ENCODE data around the gene LCE2D. TPM values are rescaled to one million over a fixed set of nuclear protein-coding genes. Genes with fewer than 3 reads are reported as not detected.

Gene LCE2D
- not detected for total RNA-seq
- polyA plus RNA-seq: not detected
- total RNA-seq: 0 reads per million in 6 experiments

- Mint-ChIP-seq H3K4me3 (no peak within 1 kb of the TSS), H3K4me1 (no peaks in the 10 kb centered on the region), H3K9me3 (peaks cover 0 to 2% (median 0%) of the 10 kb centered on the region in 9 donors), H3K27me3 (peaks cover 13 to 40% (median 23%) of the 10 kb centered on the region in 5 donors), H3K36me3 (no peaks in the 10 kb centered on the region), H3K27ac (no peak within 1 kb of the TSS)
- no peak for DNase-seq
- ATAC-seq: no peak
- POLR2A ChIA-PET: no interaction called here
Measured at GRCh38 chr1:152663098-152663497, at the start of gene LCE2D. Gene LCE2D (plus strand): TSS chr1:152663380. CDS start chr1:152664106, 726 bp downstream.

DNA sequence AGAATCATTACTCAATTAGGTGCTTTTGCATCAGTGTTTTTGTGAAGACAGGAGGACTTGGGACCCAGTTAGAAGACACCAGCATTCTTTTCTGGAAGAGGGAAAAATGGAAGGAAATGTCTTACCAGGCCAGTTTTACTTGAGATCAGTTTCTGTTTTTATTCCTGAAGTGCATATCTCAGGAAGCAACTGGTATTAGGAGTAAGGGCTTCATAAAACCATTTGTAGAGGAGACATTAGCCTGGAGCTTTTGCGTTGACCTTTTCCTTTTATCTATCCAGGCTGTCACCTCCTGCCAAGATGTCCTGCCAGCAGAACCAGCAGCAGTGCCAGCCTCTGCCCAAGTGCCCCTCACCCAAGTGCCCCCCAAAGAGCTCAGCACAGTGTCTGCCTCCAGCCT, 49.7 kb upstream of the LCE2D start, which contains the start of gene LCE3B:
LCE3B (plus strand) TSS at position 301 of the 400 bp plus-strand sequence; CDS start at position 301, 0 bp downstream.
- Mint-ChIP-seq H3K36me3 (peaks cover 0 to 3% (median 0%) of the 10 kb centered on the region in 3 donors), H3K27me3 (peaks cover 0 to 21% (median 9%) of the 10 kb centered on the region in 5 donors), H3K9me3 (peaks cover 0 to 12% (median 6%) of the 10 kb centered on the region in 9 donors), H3K4me1 (no peaks in the 10 kb centered on the region), H3K27ac (peak within 1 kb of the TSS in 1 of 10 donors; percentile 18), H3K4me3 (no peak within 1 kb of the TSS)
- DNase-seq (no peak), ATAC-seq (no peak)
- POLR2A ChIA-PET: no interaction called here

DNA sequence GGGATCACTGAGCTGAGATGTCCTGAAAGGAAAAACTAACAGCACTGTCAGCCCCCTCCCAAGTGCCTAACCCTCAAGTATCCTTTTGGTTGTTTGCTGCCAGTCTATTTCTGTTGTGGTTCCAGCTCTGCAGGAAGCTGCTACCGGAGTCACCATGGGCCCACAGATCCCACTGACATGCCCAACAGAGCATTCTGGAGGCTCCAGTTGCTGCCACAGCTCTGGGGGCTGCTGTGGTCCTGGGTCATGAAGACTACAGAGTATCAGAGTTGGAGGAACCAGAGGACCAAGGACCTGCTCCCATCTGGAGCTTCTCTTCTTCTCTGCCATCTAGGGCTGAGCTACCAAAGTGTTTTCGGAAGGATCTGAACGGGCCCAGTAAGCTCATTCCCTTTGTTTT, 41.2 kb upstream of the LCE2D start:
- no peak overlapping the region for H3K27ac Mint-ChIP-seq
- DNase-seq: no peak

DNA sequence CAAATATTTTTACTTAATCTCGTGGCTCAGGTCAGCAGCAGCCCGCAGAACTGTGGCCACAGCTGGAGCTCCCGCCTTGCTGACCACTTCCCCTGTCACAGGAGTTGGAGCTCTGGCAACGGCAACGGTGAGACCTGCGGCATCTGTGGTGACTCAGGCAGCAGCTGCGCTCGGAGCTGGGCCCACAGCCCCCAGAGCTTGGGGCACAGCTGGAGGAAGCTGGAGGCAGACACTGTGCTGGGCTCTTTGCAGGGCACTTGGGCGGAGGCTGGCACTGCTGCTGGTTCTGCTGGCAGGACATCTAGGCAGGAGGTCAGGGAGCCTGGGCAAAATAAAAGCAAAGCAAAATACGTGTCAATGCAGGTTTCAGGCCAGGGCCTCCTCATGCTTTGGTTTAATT, 40.4 kb upstream of the LCE2D start, which contains the start of gene LCE3A:
LCE3A (minus strand) TSS at position 301 of the 400 bp plus-strand sequence; CDS start at position 301, 0 bp downstream.
- POLR2A ChIA-PET: no interaction called here
- Mint-ChIP-seq H3K27me3 (peaks cover 13 to 30% (median 27%) of the 10 kb centered on the region in 5 donors), H3K36me3 (peaks cover 0 to 12% (median 0%) of the 10 kb centered on the region in 3 donors), H3K27ac (peak within 1 kb of the TSS in 1 of 10 donors; percentile 35), H3K4me1 (peaks cover 0 to 5% (median 2%) of the 10 kb centered on the region in 4 donors), H3K4me3 (peak within 1 kb of the TSS in 1 of 10 donors; percentile 21), H3K9me3 (peaks cover 0 to 19% (median 15%) of the 10 kb centered on the region in 9 donors)
- DNase-seq (no peak), ATAC-seq (no peak)

More for the DNA sequence above, 41.2 kb upstream of the LCE2D start:
- Mint-ChIP-seq H3K9me3 (peaks cover 0 to 24% (median 18%) of the 10 kb centered on the region in 9 donors), H3K36me3 (peaks cover 0 to 12% (median 0%) of the 10 kb centered on the region in 3 donors), H3K4me3 (no peak overlapping the region), H3K4me1 (peaks cover 0 to 5% (median 2%) of the 10 kb centered on the region in 4 donors), H3K27me3 (peaks cover 10 to 23% (median 19%) of the 10 kb centered on the region in 5 donors)
- POLR2A ChIA-PET: no interaction called here
- no peak for ATAC-seq

GRCh38 chr1:152623203-152623844, 39.9 kb upstream of the LCE2D start:
- POLR2A ChIA-PET: no interaction called here
- H3K27me3 Mint-ChIP-seq: peaks cover 13 to 36% (median 29%) of the 10 kb centered on the region in 5 donors
- H3K36me3 Mint-ChIP-seq: peaks cover 0 to 11% (median 0%) of the 10 kb centered on the region in 3 donors
- peaks cover 0 to 16% (median 10%) of the 10 kb centered on the region in 9 donors for H3K9me3 Mint-ChIP-seq
- DNase-seq (no peak), ATAC-seq (no peak)
- H3K27ac Mint-ChIP-seq: peak overlapping the region in 1 of 10 donors; percentile 35
- H3K4me3 Mint-ChIP-seq: no peak overlapping the region
- H3K4me1 Mint-ChIP-seq: peaks cover 0 to 5% (median 2%) of the 10 kb centered on the region in 4 donors

DNA sequence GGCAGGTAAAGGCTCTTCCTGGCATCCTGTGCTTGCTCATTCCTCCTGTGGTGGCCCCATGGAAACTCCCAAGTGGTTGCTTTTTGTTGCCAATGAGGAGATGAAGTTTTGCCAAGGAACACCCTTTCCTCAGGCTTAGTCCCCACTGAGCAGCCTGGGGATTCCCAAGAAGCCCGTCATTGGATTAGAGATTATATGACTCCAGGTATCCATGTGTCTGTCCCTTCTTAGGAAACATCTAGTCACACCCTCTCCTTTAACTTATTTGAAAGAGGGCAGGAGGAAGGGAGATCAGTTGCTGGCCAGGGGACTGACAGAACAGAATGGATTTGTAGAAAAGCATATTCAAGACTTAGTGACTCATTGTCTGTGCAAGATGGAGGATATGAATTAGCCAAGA, 36.4 kb upstream of the LCE2D start:
- POLR2A ChIA-PET: no interaction called here
- peaks cover 15 to 63% (median 42%) of the 10 kb centered on the region in 5 donors for H3K27me3 Mint-ChIP-seq
- H3K9me3 Mint-ChIP-seq: peaks cover 0 to 7% (median 0%) of the 10 kb centered on the region in 9 donors
- H3K36me3 Mint-ChIP-seq: no peaks in the 10 kb centered on the region
- ATAC-seq: no peak
- H3K27ac Mint-ChIP-seq: no peak overlapping the region
- H3K4me1 Mint-ChIP-seq: peaks cover 0 to 5% (median 2%) of the 10 kb centered on the region in 4 donors
- DNase-seq: no peak
- no peak overlapping the region for H3K4me3 Mint-ChIP-seq

- Mint-ChIP-seq H3K4me1 (no peaks in the 10 kb centered on the region), H3K4me3 (no peak overlapping the region), H3K9me3 (peaks cover 2 to 19% (median 4%) of the 10 kb centered on the region in 9 donors), H3K27ac (no peak overlapping the region), H3K36me3 (no peaks in the 10 kb centered on the region), H3K27me3 (peaks cover 10 to 57% (median 29%) of the 10 kb centered on the region in 5 donors)
- POLR2A ChIA-PET: no interaction called here
- ATAC-seq (no peak), DNase-seq (no peak)
Measured at GRCh38 chr1:152630596-152630995, 32.6 kb upstream of the LCE2D start.

DNA sequence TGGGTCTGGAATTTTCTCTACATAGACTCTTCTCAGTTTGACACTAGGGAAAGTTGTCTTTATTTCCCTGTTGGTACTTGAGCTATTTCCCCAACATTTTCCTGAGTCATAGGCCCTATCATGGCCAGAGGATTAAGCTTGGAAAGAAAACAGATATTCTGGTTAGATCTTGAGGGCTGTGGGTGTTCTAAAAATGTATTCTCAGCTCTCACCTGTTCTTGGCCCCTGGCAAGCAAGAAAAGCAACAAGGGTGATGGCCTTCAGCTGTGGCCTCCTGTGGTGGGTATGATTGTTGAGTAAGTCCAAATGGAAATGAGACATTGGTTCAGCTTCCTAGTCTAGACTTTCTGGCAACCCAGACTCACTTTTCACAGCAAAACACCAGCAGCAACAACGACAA, 22.8 kb upstream of the LCE2D start:
- ATAC-seq: no peak
- Mint-ChIP-seq H3K27me3 (peaks cover 4 to 11% (median 6%) of the 10 kb centered on the region in 5 donors), H3K27ac (no peak overlapping the region), H3K4me3 (no peak overlapping the region), H3K9me3 (peaks cover 0 to 11% (median 0%) of the 10 kb centered on the region in 9 donors), H3K36me3 (peaks cover 0 to 7% (median 0%) of the 10 kb centered on the region in 3 donors), H3K4me1 (no peaks in the 10 kb centered on the region)
- POLR2A ChIA-PET: no interaction called here
- no peak for DNase-seq

DNA sequence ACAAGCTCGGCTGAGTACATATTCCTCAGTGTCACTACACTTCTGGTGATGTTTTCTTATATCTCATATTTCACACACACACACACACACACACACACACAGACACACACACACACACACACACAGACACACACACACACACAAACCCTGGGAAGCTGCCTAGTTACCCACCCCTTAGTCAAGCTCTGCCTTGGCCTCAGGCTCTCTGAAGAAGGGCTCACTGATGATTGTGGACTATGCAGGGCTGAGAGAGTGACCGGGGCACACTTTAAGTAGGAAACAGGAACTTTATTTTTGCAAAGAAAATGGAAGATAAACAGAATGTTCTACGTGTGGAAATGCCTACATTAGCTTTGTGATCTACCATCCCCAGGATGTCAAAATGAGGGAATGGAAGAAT, 19.2 kb upstream of the LCE2D start:
- POLR2A ChIA-PET: no interaction called here
- ATAC-seq (no peak), DNase-seq (no peak)
- Mint-ChIP-seq H3K4me1 (no peaks in the 10 kb centered on the region), H3K9me3 (peaks cover 0 to 8% (median 0%) of the 10 kb centered on the region in 9 donors), H3K4me3 (no peak overlapping the region), H3K27me3 (peaks cover 7 to 38% (median 24%) of the 10 kb centered on the region in 5 donors), H3K27ac (no peak overlapping the region), H3K36me3 (peaks cover 0 to 7% (median 0%) of the 10 kb centered on the region in 3 donors)

DNA sequence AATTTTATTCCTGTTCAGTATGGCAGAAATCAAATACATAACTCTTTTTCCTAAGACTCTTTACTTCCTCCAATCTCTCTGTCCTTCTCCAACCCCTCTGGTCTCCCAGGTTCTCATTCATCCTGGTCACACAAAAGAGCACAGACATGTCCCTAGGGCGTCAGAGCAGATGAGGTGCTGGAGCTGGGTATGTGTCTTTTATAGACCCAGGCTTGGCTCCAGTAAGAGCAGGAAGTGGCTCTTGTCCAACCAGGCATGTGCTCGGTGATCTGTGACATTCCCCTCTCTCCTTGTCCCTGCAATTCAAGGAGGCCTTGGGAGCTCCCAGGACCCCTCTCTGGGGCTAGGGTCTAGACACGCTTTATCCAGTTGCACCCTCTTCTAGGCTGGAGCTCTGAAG, 18.0 kb upstream of the LCE2D start:
- POLR2A ChIA-PET: no interaction called here
- Mint-ChIP-seq H3K36me3 (no peaks in the 10 kb centered on the region), H3K9me3 (peaks cover 0 to 2% (median 0%) of the 10 kb centered on the region in 9 donors), H3K4me3 (no peak overlapping the region), H3K4me1 (no peaks in the 10 kb centered on the region), H3K27ac (no peak overlapping the region), H3K27me3 (peaks cover 6 to 50% (median 26%) of the 10 kb centered on the region in 5 donors)
- ATAC-seq (no peak), DNase-seq (no peak)

DNA sequence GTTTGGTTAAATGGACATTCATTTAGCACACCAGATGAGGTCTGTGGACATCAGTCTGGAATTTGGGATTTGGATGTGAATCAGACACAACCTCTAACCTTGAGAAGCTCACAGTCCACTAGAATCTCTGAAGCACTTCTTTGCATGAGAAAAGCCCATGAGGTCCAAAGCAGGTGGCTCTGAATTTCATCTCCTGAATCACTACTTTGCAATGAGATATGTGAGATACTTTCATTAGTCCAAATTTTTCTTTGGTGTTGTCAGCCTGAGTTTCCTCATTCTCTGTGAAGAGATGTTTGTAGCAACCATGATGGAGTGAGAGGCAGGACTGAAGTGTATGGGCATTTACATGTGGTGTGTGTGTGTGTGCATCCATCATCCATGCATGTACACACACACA, 16.5 kb upstream of the LCE2D start:
- no peaks in the 10 kb centered on the region for H3K4me1 Mint-ChIP-seq
- POLR2A ChIA-PET: no interaction called here
- no peak overlapping the region for H3K4me3 Mint-ChIP-seq

GRCh38 chr1:152654110-152654509, 9.1 kb upstream of the LCE2D start:
- no peaks in the 10 kb centered on the region for H3K9me3 Mint-ChIP-seq

More for the DNA sequence above, 16.5 kb upstream of the LCE2D start:
- DNase-seq (no peak), ATAC-seq (no peak)
- H3K27me3 Mint-ChIP-seq: peaks cover 6 to 54% (median 27%) of the 10 kb centered on the region in 5 donors
- H3K27ac Mint-ChIP-seq: no peak overlapping the region
- no peaks in the 10 kb centered on the region for H3K36me3 Mint-ChIP-seq
- peaks cover 0 to 2% (median 0%) of the 10 kb centered on the region in 9 donors for H3K9me3 Mint-ChIP-seq

GRCh38 chr1:152656459-152656858, 6.7 kb upstream of the LCE2D start:
- Mint-ChIP-seq H3K27me3 (peaks cover 0 to 13% (median 4%) of the 10 kb centered on the region in 5 donors), H3K36me3 (no peaks in the 10 kb centered on the region), H3K4me3 (no peak overlapping the region), H3K27ac (no peak overlapping the region), H3K4me1 (peaks cover 0 to 6% (median 3%) of the 10 kb centered on the region in 4 donors), H3K9me3 (no peaks in the 10 kb centered on the region)
- ATAC-seq (no peak), DNase-seq (no peak)
- POLR2A ChIA-PET: no interaction called here

More at GRCh38 chr1:152654110-152654509, 9.1 kb upstream of the LCE2D start:
- Mint-ChIP-seq H3K4me3 (no peak overlapping the region), H3K36me3 (no peaks in the 10 kb centered on the region), H3K4me1 (peaks cover 0 to 6% (median 3%) of the 10 kb centered on the region in 4 donors), H3K27me3 (peaks cover 0 to 28% (median 8%) of the 10 kb centered on the region in 5 donors), H3K27ac (no peak overlapping the region)
- POLR2A ChIA-PET: no interaction called here
- DNase-seq (peak in 6 of 10 donors; percentile 4 to 66 (median 14)), ATAC-seq (no peak)

Measured in naive thymus-derived CD8-positive, alpha-beta T cell (primary cell).